Activated T-cell treated with anti-CD3 and anti-CD28 coated beads, Interleukin-2, amount 50 U/mL, for 72 hours (primary cell): ENCODE measurements around the gene AKT3. TPM values are rescaled to one million over a fixed set of nuclear protein-coding genes. Genes with fewer than 3 reads are reported as not detected.

Experiments
- ATAC-seq, 2 donors: fragments of 150-1000 bp; cut with Tn5 transposase; replicated peaks in 1 of 2; 2 replicates each; pipeline ENCODE4 v1.10.0; 2021; ENCODE audit warnings: moderate library complexity in 2 of 2, mild to moderate bottlenecking in 1 of 2
- DNase-seq, 2 donors: peaks; one replicate each; pipeline ENCODE4 v3.0.0; 2021 to 2022; ENCODE audit warnings: mixed read lengths in 1 of 2
- H3K27ac Mint-ChIP-seq: one replicate; pipeline ENCODE4 v1.8.0; 2022; ENCODE audit warnings: mild to moderate bottlenecking, moderate library complexity, mixed read lengths
- H3K27me3 Mint-ChIP-seq: one replicate; pipeline ENCODE4 v1.8.0; 2022; ENCODE audit warnings: low read depth, mixed read lengths
- H3K36me3 Mint-ChIP-seq, 2 donors: one replicate each; pipeline ENCODE4 v1.8.0; 2022; ENCODE audit warnings: mixed read lengths in 2 of 2, mild to moderate bottlenecking in 1 of 2; ENCODE audit not compliant: insufficient read depth in 2 of 2
- H3K4me1 Mint-ChIP-seq: one replicate; pipeline ENCODE4 v1.8.0; 2022; ENCODE audit warnings: low read depth, mixed read lengths
- H3K4me3 Mint-ChIP-seq, 2 donors: one replicate each; pipeline ENCODE4 v1.8.0; 2022; ENCODE audit warnings: mild to moderate bottlenecking in 2 of 2, mixed read lengths in 2 of 2, moderate library complexity in 2 of 2
- H3K9me3 Mint-ChIP-seq, 2 donors: one replicate each; pipeline ENCODE4 v1.8.0; 2022; ENCODE audit warnings: mixed read lengths in 2 of 2
- total RNA-seq, 2 donors: library from RNA; stranded (reverse); gene quantifications; one replicate each; pipeline ENCODE4 v1.2.3, GENCODE V29; 2022

Gene AKT3
- total RNA-seq, 2 donors from 2014 or later, result 32.6 to 46.7 TPM

GRCh38 chr1:243481101-243481500 lies 368.9 kb downstream of the AKT3 start:
- Mint-ChIP-seq H3K36me3 (peaks cover 0 to 3% of the 10 kb centered on the region in 2 donors), H3K4me1 (peaks cover 20% of the 10 kb centered on the region), H3K9me3 (peaks cover 0 to 3% of the 10 kb centered on the region in 2 donors), H3K4me3 (no peak overlapping the region), H3K27me3 (no peaks in the 10 kb centered on the region), H3K27ac (no peak overlapping the region)
- peak; percentile 52 to 61 for ATAC-seq
- peak in 1 of 2 donors; percentile 21 for DNase-seq

GRCh38 chr1:243477731-243478290 lies 372.2 kb downstream of the AKT3 start:
- Mint-ChIP-seq H3K4me1 (peaks cover 23% of the 10 kb centered on the region), H3K36me3 (peaks cover 0 to 4% of the 10 kb centered on the region in 2 donors), H3K4me3 (no peak overlapping the region), H3K27me3 (no peaks in the 10 kb centered on the region), H3K27ac (no peak overlapping the region), H3K9me3 (peaks cover 0 to 3% of the 10 kb centered on the region in 2 donors)
- no peak for ATAC-seq
- DNase-seq, result no peak

GRCh38 chr1:243475966-243476365 lies 374.1 kb downstream of the AKT3 start:
- H3K4me1 Mint-ChIP-seq, result peaks cover 7% of the 10 kb centered on the region
- H3K4me3 Mint-ChIP-seq, result no peak overlapping the region
- H3K27ac Mint-ChIP-seq, result no peak overlapping the region
- no peaks in the 10 kb centered on the region for H3K27me3 Mint-ChIP-seq
- no peak for ATAC-seq
- peaks cover 0 to 3% of the 10 kb centered on the region in 2 donors for H3K9me3 Mint-ChIP-seq
- no peak for DNase-seq
- H3K36me3 Mint-ChIP-seq, result peaks cover 0 to 4% of the 10 kb centered on the region in 2 donors

- H3K9me3 Mint-ChIP-seq, result peaks cover 0 to 1% of the 10 kb centered on the region in 2 donors
- no peak overlapping the region for H3K4me3 Mint-ChIP-seq
- no peak for DNase-seq
- no peak overlapping the region for H3K27ac Mint-ChIP-seq
- ATAC-seq, result no peak
- peaks cover 4% of the 10 kb centered on the region for H3K4me1 Mint-ChIP-seq
- peaks cover 0 to 3% of the 10 kb centered on the region in 2 donors for H3K36me3 Mint-ChIP-seq
- no peaks in the 10 kb centered on the region for H3K27me3 Mint-ChIP-seq
Measured at GRCh38 chr1:243474906-243475305, 375.1 kb downstream of the AKT3 start.

GRCh38 chr1:243474136-243474881 lies 375.7 kb downstream of the AKT3 start:
- Mint-ChIP-seq H3K9me3 (no peaks in the 10 kb centered on the region), H3K36me3 (peaks cover 0 to 2% of the 10 kb centered on the region in 2 donors), H3K4me1 (peaks cover 4% of the 10 kb centered on the region), H3K4me3 (no peak overlapping the region), H3K27me3 (no peaks in the 10 kb centered on the region), H3K27ac (no peak overlapping the region)
- DNase-seq (no peak), ATAC-seq (no peak)

GRCh38 chr1:243473227-243474135 lies 376.6 kb downstream of the AKT3 start:
- ATAC-seq (no peak), DNase-seq (no peak)
- Mint-ChIP-seq H3K36me3 (peaks cover 0 to 2% of the 10 kb centered on the region in 2 donors), H3K9me3 (no peaks in the 10 kb centered on the region), H3K27ac (peak overlapping the region; percentile 69), H3K4me3 (peak overlapping the region; percentile 70 to 88), H3K27me3 (no peaks in the 10 kb centered on the region), H3K4me1 (peaks cover 4% of the 10 kb centered on the region)

- Mint-ChIP-seq H3K4me1 (peaks cover 4% of the 10 kb centered on the region), H3K27ac (no peak overlapping the region), H3K36me3 (peaks cover 0 to 2% of the 10 kb centered on the region in 2 donors), H3K27me3 (no peaks in the 10 kb centered on the region), H3K4me3 (no peak overlapping the region), H3K9me3 (no peaks in the 10 kb centered on the region)
- no peak for DNase-seq
- no peak for ATAC-seq
Measured at GRCh38 chr1:243471754-243472745, 378.0 kb downstream of the AKT3 start.

GRCh38 chr1:243471026-243471685 lies 378.9 kb downstream of the AKT3 start:
- Mint-ChIP-seq H3K27me3 (no peaks in the 10 kb centered on the region), H3K4me3 (no peak overlapping the region), H3K36me3 (peaks cover 0 to 2% of the 10 kb centered on the region in 2 donors), H3K27ac (no peak overlapping the region), H3K9me3 (no peaks in the 10 kb centered on the region), H3K4me1 (peaks cover 4% of the 10 kb centered on the region)
- DNase-seq (no peak), ATAC-seq (no peak)

- no peak overlapping the region for H3K4me3 Mint-ChIP-seq
- H3K4me1 Mint-ChIP-seq, result peaks cover 4% of the 10 kb centered on the region
- H3K27me3 Mint-ChIP-seq, result no peaks in the 10 kb centered on the region
- ATAC-seq (no peak), DNase-seq (no peak)
- H3K9me3 Mint-ChIP-seq, result no peaks in the 10 kb centered on the region
- H3K27ac Mint-ChIP-seq, result no peak overlapping the region
- peaks cover 0 to 2% of the 10 kb centered on the region in 2 donors for H3K36me3 Mint-ChIP-seq
Measured at GRCh38 chr1:243470502-243470901, 379.5 kb downstream of the AKT3 start.

GRCh38 chr1:243469497-243469896 lies 380.5 kb downstream of the AKT3 start:
- DNase-seq, result no peak
- H3K9me3 Mint-ChIP-seq, result no peaks in the 10 kb centered on the region
- peaks cover 0 to 2% of the 10 kb centered on the region in 2 donors for H3K36me3 Mint-ChIP-seq
- ATAC-seq, result no peak
- H3K4me1 Mint-ChIP-seq, result peaks cover 4% of the 10 kb centered on the region
- no peak overlapping the region for H3K27ac Mint-ChIP-seq
- no peak overlapping the region for H3K4me3 Mint-ChIP-seq
- H3K27me3 Mint-ChIP-seq, result no peaks in the 10 kb centered on the region

GRCh38 chr1:243465738-243466137 lies 384.3 kb downstream of the AKT3 start:
- Mint-ChIP-seq H3K4me3 (no peak overlapping the region), H3K4me1 (no peaks in the 10 kb centered on the region), H3K27me3 (no peaks in the 10 kb centered on the region), H3K9me3 (no peaks in the 10 kb centered on the region), H3K27ac (no peak overlapping the region), H3K36me3 (no peaks in the 10 kb centered on the region)
- DNase-seq (no peak), ATAC-seq (no peak)

GRCh38 chr1:243465081-243465480 lies 385.0 kb downstream of the AKT3 start:
- Mint-ChIP-seq H3K27me3 (no peaks in the 10 kb centered on the region), H3K27ac (no peak overlapping the region), H3K9me3 (no peaks in the 10 kb centered on the region), H3K36me3 (no peaks in the 10 kb centered on the region), H3K4me3 (no peak overlapping the region), H3K4me1 (no peaks in the 10 kb centered on the region)
- no peak for DNase-seq
- ATAC-seq, result no peak
